Choroid plexus epithelial cell (primary cell): Measurements from ENCODE around the gene MUC5B.

ENCODE experiments used
- DNase-seq: peaks from one replicate; pipeline ENCODE4 v3.0.0-alpha.2; 2010; ENCODE audit warnings: low read depth
- H3K4me3 ChIP-seq: 2 replicates; pipeline ENCODE4 v1.5.1; 2011; ENCODE audit warnings: low read depth, mild to moderate bottlenecking, control low read depth, low read length, moderate library complexity
- CTCF ChIP-seq: conservative IDR thresholded peaks from 2 replicates; pipeline ENCODE4 v1.5.1; 2011; ENCODE audit warnings: low read depth, mild to moderate bottlenecking, control low read depth, inconsistent platforms, low read length, moderate library complexity

Gene MUC5B

GRCh38 chr11:1307998-1308742 lies 85.3 kb downstream of the MUC5B start:
- H3K4me3 ChIP-seq = peak overlapping the region; percentile 75
- peak; percentile 31 for DNase-seq
- no peak for TF ChIP-seq CTCF

- peak overlapping the region; percentile 75 for H3K4me3 ChIP-seq
- TF ChIP-seq CTCF = no peak
- peak; percentile 36 for DNase-seq
Measured at GRCh38 chr11:1308743-1309497, 86.1 kb downstream of the MUC5B start.

- H3K4me3 ChIP-seq = peak within 1 kb of the TSS; percentile 80
- TF ChIP-seq CTCF = peak; percentile 35
- DNase-seq = peak; percentile 92
Measured at GRCh38 chr11:1309498-1310317, 86.8 kb downstream of the MUC5B start, which contains the start of gene TOLLIP. TOLLIP (minus strand) TSS chr11:1309632; CDS start chr11:1309498, 134 bp downstream.

- H3K4me3 ChIP-seq = peak overlapping the region; percentile 80
- TF ChIP-seq CTCF = no peak
- DNase-seq = no peak
Measured at GRCh38 chr11:1310318-1310687, 87.4 kb downstream of the MUC5B start.

GRCh38 chr11:1310772-1311468 lies 88.1 kb downstream of the MUC5B start:
- no peak overlapping the region for H3K4me3 ChIP-seq
- no peak for DNase-seq
- no peak for TF ChIP-seq CTCF
